GM12801 (cell line): ENCODE data around the gene SHANK2.

Experiments
- CTCF ChIP-seq: IDR thresholded peaks from one replicate; pipeline ENCODE4 v1.5.1; 2011; ENCODE audit warnings: control low read depth; ENCODE audit not compliant: insufficient read length; ENCODE audit errors: extremely low read depth

SHANK2 gene

GRCh38 chr11:71204294-71204693, 48.1 kb downstream of the SHANK2 start:
- no peak for TF ChIP-seq CTCF

GRCh38 chr11:71203681-71204080, 48.7 kb downstream of the SHANK2 start:
- TF ChIP-seq CTCF: no peak

GRCh38 chr11:71202966-71203365, 49.4 kb downstream of the SHANK2 start:
- no peak for TF ChIP-seq CTCF

GRCh38 chr11:71202598-71202944, 49.8 kb downstream of the SHANK2 start:
- no peak for TF ChIP-seq CTCF
